HCT116 (cell line): ENCODE data around the gene NCBP1.
"Not testable (repeated sequence)": the region's sequence is repeated elsewhere in the genome, so short reads cannot be mapped to it uniquely, and the experiment has no call there.

Experiments
- MAX ChIP-seq: IDR thresholded peaks from 2 replicates; pipeline ENCODE4 v1.6.1; 2012
- POLR2A ChIP-seq: IDR thresholded peaks from 2 replicates; pipeline ENCODE4 v1.7.0; 2011; ENCODE audit warnings: borderline replicate concordance; ENCODE audit not compliant: insufficient read depth, insufficient read length; ENCODE audit errors: extremely low read depth
- RAD21 ChIP-seq: IDR thresholded peaks from 2 replicates; pipeline ENCODE4 v1.6.1; 2012; ENCODE audit warnings: low read depth, mild to moderate bottlenecking
- TF ChIP-seq, protein P1 (sequence below), 3 experiments: fragments of 200-600 bp in 1 of 3; sonication (generic) in 1 of 3; IDR thresholded peaks in 2 of 3; conservative IDR thresholded peaks in 1 of 3; 2 replicates each; pipeline ENCODE4 v1.5.1; 2012 to 2017; ENCODE audit warnings: low read depth in 2 of 3, low read length in 2 of 3, antibody characterized with exemption in 1 of 3, borderline replicate concordance in 1 of 3, control low read depth in 1 of 3, mild to moderate bottlenecking in 1 of 3, mixed read lengths in 1 of 3, mixed run types in 1 of 3, moderate library complexity in 1 of 3; ENCODE audit not compliant: insufficient read depth in 1 of 3

GRCh38 chr9:97699824-97700223 lies 66.2 kb downstream of the NCBP1 start:
- TF ChIP-seq, protein P1, sequence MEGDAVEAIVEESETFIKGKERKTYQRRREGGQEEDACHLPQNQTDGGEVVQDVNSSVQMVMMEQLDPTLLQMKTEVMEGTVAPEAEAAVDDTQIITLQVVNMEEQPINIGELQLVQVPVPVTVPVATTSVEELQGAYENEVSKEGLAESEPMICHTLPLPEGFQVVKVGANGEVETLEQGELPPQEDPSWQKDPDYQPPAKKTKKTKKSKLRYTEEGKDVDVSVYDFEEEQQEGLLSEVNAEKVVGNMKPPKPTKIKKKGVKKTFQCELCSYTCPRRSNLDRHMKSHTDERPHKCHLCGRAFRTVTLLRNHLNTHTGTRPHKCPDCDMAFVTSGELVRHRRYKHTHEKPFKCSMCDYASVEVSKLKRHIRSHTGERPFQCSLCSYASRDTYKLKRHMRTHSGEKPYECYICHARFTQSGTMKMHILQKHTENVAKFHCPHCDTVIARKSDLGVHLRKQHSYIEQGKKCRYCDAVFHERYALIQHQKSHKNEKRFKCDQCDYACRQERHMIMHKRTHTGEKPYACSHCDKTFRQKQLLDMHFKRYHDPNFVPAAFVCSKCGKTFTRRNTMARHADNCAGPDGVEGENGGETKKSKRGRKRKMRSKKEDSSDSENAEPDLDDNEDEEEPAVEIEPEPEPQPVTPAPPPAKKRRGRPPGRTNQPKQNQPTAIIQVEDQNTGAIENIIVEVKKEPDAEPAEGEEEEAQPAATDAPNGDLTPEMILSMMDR (IDR thresholded peaks at IDR 0.05 in 2 of 3, conservative IDR thresholded peaks at IDR 0.05 in 1 of 3; ENCODE audit: borderline replicate concordance in 1 of 3, insufficient read depth in 1 of 3, low read depth in 2 of 3, low read length in 2 of 3): not testable (repeated sequence)
- TF ChIP-seq MAX, RAD21, POLR2A: not testable (repeated sequence)
